PC-3 (cell line): Measurements from ENCODE around the gene C4orf36. TPM values are rescaled to one million over a fixed set of nuclear protein-coding genes. Genes with fewer than 3 reads are reported as not detected.

Experiments used
- ATAC-seq: fragments of 200-7000 bp; cut with Tn5 transposase; 2 replicates; pipeline ENCODE4 v1.9.1; 2020; ENCODE audit warnings: mild to moderate bottlenecking, moderate library complexity
- BruUV-seq: library from RNA; stranded (reverse); fragments of 400-500 nt; replicated peaks from 2 replicates; lab custom pipeline; 2021; lab: Mats Ljungman, UMichigan
- CTCF ChIA-PET: fragments of 300-600 bp; sonication (Branson Sonifier 250); formaldehyde crosslinking; loops from one replicate; lab custom pipeline; 2022; ENCODE audit warnings: antibody characterized with exemption; lab: Charles Lee
- POLR2A ChIA-PET: fragments of 300-600 bp; sonication (Branson Sonifier 250); formaldehyde crosslinking; loops from one replicate; lab custom pipeline; 2022; ENCODE audit warnings: antibody characterized with exemption; ENCODE audit not compliant: unreplicated experiment; lab: Charles Lee
- DNase-seq: peaks from one replicate; pipeline ENCODE4 v3.0.0-alpha.2; 2015
- H2AFZ ChIP-seq: fragments of 300-600 bp; sonication (generic); 2 replicates; pipeline ENCODE4 v1.6.0; 2016; ENCODE audit warnings: antibody characterized with exemption, low read length
- H3F3A ChIP-seq: fragments of 300-600 bp; sonication (generic); one replicate; pipeline ENCODE4 v1.6.0; 2017; ENCODE audit warnings: antibody characterized with exemption, low read length, control low read depth, mild to moderate bottlenecking; ENCODE audit not compliant: unreplicated experiment
- H3K27ac ChIP-seq: fragments of 300-600 bp; sonication (generic); 2 replicates; pipeline ENCODE4 v1.5.1; 2016; ENCODE audit warnings: mild to moderate bottlenecking, low read length
- H3K27me3 ChIP-seq: fragments of 300-600 bp; sonication (generic); 2 replicates; pipeline ENCODE4 v1.6.1; 2016; ENCODE audit warnings: low read length, mixed read lengths
- H3K36me3 ChIP-seq: fragments of 300-600 bp; sonication (generic); 2 replicates; pipeline ENCODE4 v1.6.1; 2016; ENCODE audit warnings: low read depth, mixed run types, low read length, mixed read lengths
- H3K4me1 ChIP-seq: fragments of 300-600 bp; sonication (generic); 2 replicates; pipeline ENCODE4 v1.5.1; 2016; ENCODE audit warnings: low read length; ENCODE audit not compliant: insufficient read depth
- H3K4me2 ChIP-seq: fragments of 300-600 bp; sonication (generic); 2 replicates; pipeline ENCODE4 v1.6.0; 2016; ENCODE audit warnings: low read length
- H3K4me3 ChIP-seq: fragments of 300-600 bp; sonication (generic); 2 replicates; pipeline ENCODE4 v1.5.1; 2016; ENCODE audit warnings: mild to moderate bottlenecking, low read length, mixed read lengths
- H3K79me2 ChIP-seq: fragments of 300-600 bp; sonication (generic); 2 replicates; pipeline ENCODE4 v1.6.1; 2017; ENCODE audit warnings: low read length, mixed read lengths
- H3K9ac ChIP-seq: fragments of 300-600 bp; sonication (generic); 2 replicates; pipeline ENCODE4 v1.6.0; 2016; ENCODE audit warnings: mild to moderate bottlenecking, low read length
- H3K9me2 ChIP-seq: fragments of 300-600 bp; sonication (generic); replicated peaks from 2 replicates; pipeline ENCODE4 v1.6.1; 2016; ENCODE audit warnings: mixed run types, low read length, mixed read lengths
- H3K9me3 ChIP-seq: fragments of 300-600 bp; sonication (generic); 2 replicates; pipeline ENCODE4 v1.6.1; 2016; ENCODE audit warnings: low read length, mixed read lengths
- H4K20me1 ChIP-seq: fragments of 300-600 bp; sonication (generic); 2 replicates; pipeline ENCODE4 v1.6.1; 2016; ENCODE audit warnings: low read length, mixed read lengths
- CTCF ChIP-seq: fragments of 300-600 bp; sonication (generic); conservative IDR thresholded peaks from 2 replicates; pipeline ENCODE4 v1.5.1; 2017; ENCODE audit warnings: antibody characterized with exemption, low read depth, mild to moderate bottlenecking, low read length
- EZH2 ChIP-seq: fragments of 300-600 bp; sonication (generic); IDR thresholded peaks from one replicate; pipeline ENCODE4 v1.6.1; 2017; ENCODE audit warnings: antibody characterized with exemption, mild to moderate bottlenecking, low read length; ENCODE audit not compliant: unreplicated experiment
- EZH2phosphoT487 ChIP-seq: fragments of 300-600 bp; sonication (generic); IDR thresholded peaks from 2 replicates; pipeline ENCODE4 v1.6.1; 2018; ENCODE audit warnings: mild to moderate bottlenecking, antibody characterized with exemption, low read length, borderline replicate concordance
- intact Hi-C: fragments of 100-400 bp; cut with micrococcal nuclease; formaldehyde crosslinking; loops from 2 replicates; pipeline ENCODE4 v1.9.0; 2023
- total RNA-seq: library from RNA; depleted of rRNA; stranded (reverse); fragments of >200 nt; gene quantifications from 2 replicates; pipeline ENCODE4 v1.2.3, GENCODE V29; 2014

The C4orf36 gene
- total RNA-seq, 1 experiment from 2014 or later, result 2.0 TPM

- intact Hi-C loops, result no loop called here
- no peak overlapping the region for H3K27ac ChIP-seq
- CTCF ChIA-PET, result no interaction called here
- no peak overlapping the region for H3K4me3 ChIP-seq
- no TSS peak for BruUV-seq
- POLR2A ChIA-PET, result interaction anchor here (0.6 kb wide), 1 partner anchor 19 kb away, joined by 25 read pairs; no protein-coding TSS in a partner anchor
- H3K4me1 ChIP-seq, result no peaks in the 10 kb centered on the region
- no peaks in the 10 kb centered on the region for H3K27me3 ChIP-seq
- DNase-seq (no peak), ATAC-seq (no peak)
- no peaks in the 10 kb centered on the region for H3K79me2 ChIP-seq
- H3K36me3 ChIP-seq, result no peaks in the 10 kb centered on the region
- H4K20me1 ChIP-seq, result no peaks in the 10 kb centered on the region
- no peak overlapping the region for H3K9ac ChIP-seq
- H3K4me2 ChIP-seq, result no peak overlapping the region
- no peak overlapping the region for H2AFZ ChIP-seq
- H3F3A ChIP-seq, result no peaks in the 10 kb centered on the region
- no peaks in the 10 kb centered on the region for H3K9me2 ChIP-seq
- TF ChIP-seq CTCF (no peak), EZH2phosphoT487 (no peak), EZH2 (no peak)
- H3K9me3 ChIP-seq, result no peaks in the 10 kb centered on the region
Observed at GRCh38 chr4:86916392-86916791, 24.2 kb upstream of the C4orf36 start.

- H3K4me1 ChIP-seq, result no peaks in the 10 kb centered on the region
- intact Hi-C loops, result no loop called here
- CTCF ChIA-PET, result interaction anchor here (0.6 kb wide), 1 partner anchor 414 kb away, joined by 3 read pairs; no protein-coding TSS in a partner anchor
- no peak overlapping the region for H3K27ac ChIP-seq
- DNase-seq, result no peak
- no peak overlapping the region for H3K4me3 ChIP-seq
- no peaks in the 10 kb centered on the region for H3K36me3 ChIP-seq
- H3K4me2 ChIP-seq, result no peak overlapping the region
- TF ChIP-seq EZH2 (no peak), EZH2phosphoT487 (no peak), CTCF (no peak)
- no peaks in the 10 kb centered on the region for H4K20me1 ChIP-seq
- H3K9me2 ChIP-seq, result no peaks in the 10 kb centered on the region
- H3K79me2 ChIP-seq, result no peaks in the 10 kb centered on the region
- no TSS peak for BruUV-seq
- no peaks in the 10 kb centered on the region for H3K9me3 ChIP-seq
- no peak overlapping the region for H3K9ac ChIP-seq
- no peaks in the 10 kb centered on the region for H3K27me3 ChIP-seq
- no peaks in the 10 kb centered on the region for H3F3A ChIP-seq
- POLR2A ChIA-PET, result no interaction called here
- H2AFZ ChIP-seq, result no peak overlapping the region
- no peak for ATAC-seq
Observed at GRCh38 chr4:86910820-86911684, 18.8 kb upstream of the C4orf36 start.

- H3K4me2 ChIP-seq, result no peak overlapping the region
- no peak overlapping the region for H3K27ac ChIP-seq
- H2AFZ ChIP-seq, result no peak overlapping the region
- DNase-seq (peak; percentile 21), ATAC-seq (no peak)
- intact Hi-C loops, result no loop called here
- TF ChIP-seq EZH2, result no peak
- peak; percentile 34 for TF ChIP-seq CTCF
- TF ChIP-seq EZH2phosphoT487, result no peak
- no peak overlapping the region for H3K4me3 ChIP-seq
- CTCF ChIA-PET, result no interaction called here
- H3F3A ChIP-seq, result no peaks in the 10 kb centered on the region
- no peaks in the 10 kb centered on the region for H3K36me3 ChIP-seq
- H3K79me2 ChIP-seq, result no peaks in the 10 kb centered on the region
- POLR2A ChIA-PET, result no interaction called here
- H3K4me1 ChIP-seq, result no peaks in the 10 kb centered on the region
- no TSS peak for BruUV-seq
- no peaks in the 10 kb centered on the region for H4K20me1 ChIP-seq
- no peaks in the 10 kb centered on the region for H3K27me3 ChIP-seq
- H3K9me2 ChIP-seq, result no peaks in the 10 kb centered on the region
- H3K9me3 ChIP-seq, result no peaks in the 10 kb centered on the region
- H3K9ac ChIP-seq, result no peak overlapping the region
Observed at GRCh38 chr4:86910369-86910768, 18.1 kb upstream of the C4orf36 start.
